ENCODE measurements around the gene VSIG2.

VSIG2 gene

GRCh38 chr11:124699547-124699946 lies 52.5 kb downstream of the VSIG2 start:
- no peak for TF ChIP-seq CTCF (conservative IDR thresholded peaks at IDR 0.05; ENCODE audit: low read depth, low read length)
- no peak overlapping the region for H3K4me3 ChIP-seq (ENCODE audit: low read depth, low read length)
- no peak for DNase-seq (ENCODE audit: low read depth)
